Ishikawa (cell line): Measurements from ENCODE around the gene MATN1.

Source experiments
- CEBPB ChIP-seq: IDR thresholded peaks from 2 replicates; pipeline ENCODE4 v1.6.1; 2012
- EGR1 ChIP-seq: IDR thresholded peaks from 2 replicates; pipeline ENCODE4 v1.6.1; 2012
- EP300 ChIP-seq: IDR thresholded peaks from 2 replicates; pipeline ENCODE4 v1.6.1; 2012; ENCODE audit warnings: borderline replicate concordance
- FOXM1 ChIP-seq: IDR thresholded peaks from 2 replicates; pipeline ENCODE4 v1.6.1; 2012; ENCODE audit warnings: low read depth, borderline replicate concordance
- NFIC ChIP-seq: IDR thresholded peaks from 2 replicates; pipeline ENCODE4 v1.6.1; 2012
- RAD21 ChIP-seq: IDR thresholded peaks from 2 replicates; pipeline ENCODE4 v1.6.1; 2012; ENCODE audit warnings: low read depth
- REST ChIP-seq: IDR thresholded peaks from 2 replicates; pipeline ENCODE4 v1.6.1; 2012; ENCODE audit warnings: low read depth, mild to moderate bottlenecking
- TAF1 ChIP-seq: IDR thresholded peaks from 2 replicates; pipeline ENCODE4 v1.6.1; 2012; ENCODE audit warnings: low read depth, mild to moderate bottlenecking
- TCF12 ChIP-seq: IDR thresholded peaks from 2 replicates; pipeline ENCODE4 v1.6.1; 2012; ENCODE audit warnings: low read depth
- TEAD4 ChIP-seq: IDR thresholded peaks from 2 replicates; pipeline ENCODE4 v1.6.1; 2012
- USF1 ChIP-seq: IDR thresholded peaks from 2 replicates; pipeline ENCODE4 v1.6.1; 2012
- YY1 ChIP-seq: IDR thresholded peaks from 2 replicates; pipeline ENCODE4 v1.6.1; 2012; ENCODE audit warnings: low read depth
- ZBTB7A ChIP-seq: IDR thresholded peaks from 2 replicates; pipeline ENCODE4 v1.6.1; 2012; ENCODE audit warnings: low read depth
- TF ChIP-seq, protein P1 (sequence below): IDR thresholded peaks from 2 replicates; pipeline ENCODE4 v1.6.1; 2012

- TF ChIP-seq EP300 (no peak), YY1 (no peak), TEAD4 (no peak), RAD21 (peak; percentile 18; the same call in 1 of the 2 replicates), TAF1 (no peak), REST (no peak), USF1 (no peak), NFIC (no peak), FOXM1 (no peak), EGR1 (no peak), TCF12 (no peak), ZBTB7A (no peak), CEBPB (no peak)
- TF ChIP-seq, protein P1, sequence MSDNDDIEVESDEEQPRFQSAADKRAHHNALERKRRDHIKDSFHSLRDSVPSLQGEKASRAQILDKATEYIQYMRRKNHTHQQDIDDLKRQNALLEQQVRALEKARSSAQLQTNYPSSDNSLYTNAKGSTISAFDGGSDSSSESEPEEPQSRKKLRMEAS = no peak
Observed at GRCh38 chr1:30697571-30698376, 25.6 kb downstream of the MATN1 start.
